ENCODE measurements around the gene AXIN2. TPM values are rescaled to one million over a fixed set of nuclear protein-coding genes. Genes with fewer than 3 reads are reported as not detected.

The AXIN2 gene
- total RNA-seq, 1 experiment from 2014 or later, result 2.4 TPM

DNA sequence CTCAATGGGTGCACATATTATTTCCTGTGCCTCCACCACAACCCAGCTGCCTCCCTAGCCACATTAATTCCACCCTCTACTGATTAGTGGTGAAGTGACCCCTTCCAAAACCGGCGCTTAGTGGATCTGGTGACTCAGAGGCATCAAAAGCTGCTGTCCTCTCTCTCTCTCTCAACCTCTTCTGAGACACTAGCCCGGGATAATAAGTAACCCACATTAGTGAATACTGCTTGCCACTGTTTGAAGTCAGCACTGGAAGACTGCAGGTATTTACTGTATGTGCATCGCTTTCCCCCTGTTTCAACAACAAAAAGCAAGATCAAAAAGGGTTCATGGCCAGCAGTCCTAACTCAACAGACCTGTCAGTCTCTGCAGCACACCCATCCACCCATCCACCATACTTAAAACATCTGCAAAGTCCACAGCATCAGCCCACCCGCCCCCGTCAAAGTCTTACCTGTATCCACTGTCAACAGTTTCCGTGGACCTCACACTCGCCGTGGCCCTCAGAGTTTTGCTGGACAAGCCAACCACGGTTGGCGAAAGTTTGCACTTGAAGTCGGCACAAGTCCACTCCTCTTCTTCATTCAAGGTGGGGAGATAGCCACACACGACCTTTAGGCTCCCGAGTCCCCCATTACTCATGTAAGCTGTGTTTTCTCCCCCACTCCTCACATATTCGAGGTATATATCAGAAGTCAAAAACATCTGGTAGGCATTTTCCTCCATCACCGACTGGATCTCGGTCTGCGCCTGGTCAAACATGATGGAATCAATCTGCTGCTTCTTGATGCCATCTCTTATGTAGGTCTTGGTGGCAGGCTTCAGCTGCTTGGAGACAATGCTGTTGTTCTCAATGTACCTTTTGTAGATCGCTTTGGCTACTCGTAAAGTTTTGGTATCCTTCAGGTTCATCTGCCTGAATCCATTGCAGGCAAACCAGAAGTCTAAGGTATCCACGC lies 3.8 kb downstream of the AXIN2 start:
- CTCF ChIA-PET, result interaction anchor here (0.6 kb wide), 1 partner anchor 32 kb away, joined by 6 read pairs; no protein-coding TSS in a partner anchor

DNA sequence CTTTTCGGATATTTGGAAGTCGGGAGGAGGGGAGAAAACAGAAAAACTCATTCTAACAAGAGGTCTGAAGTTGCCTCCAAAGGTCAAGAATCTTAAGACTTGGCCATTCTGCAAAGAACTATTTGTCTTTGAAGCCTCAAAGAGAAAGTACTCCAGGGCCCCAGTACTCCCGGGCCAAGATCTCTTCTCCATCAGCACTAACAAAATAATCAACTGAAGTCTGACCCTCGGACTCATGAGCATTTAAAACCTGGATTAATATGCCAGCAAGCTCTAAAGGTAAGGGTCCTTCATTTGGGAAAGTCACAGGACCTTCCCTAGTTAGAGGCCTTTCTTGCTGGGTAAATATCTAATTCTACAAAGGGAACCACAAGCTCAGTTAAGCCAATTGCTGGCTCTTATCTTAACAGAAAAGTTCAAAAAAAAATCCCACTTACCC lies 4.5 kb downstream of the AXIN2 start:
- DNase-seq (ENCODE audit: low read depth, low spot score), result no peak
- in situ Hi-C loops (cut with HindIII; ENCODE audit: low pct_unique_long_range_greater_than_20kb, low sequenced_read_pairs), result no loop called here

More for the DNA sequence above, 3.8 kb downstream of the AXIN2 start:
- POLR2A ChIA-PET, result no interaction called here
- in situ Hi-C loops (cut with HindIII; ENCODE audit: low pct_unique_long_range_greater_than_20kb, low sequenced_read_pairs), result no loop called here
- no peak for TF ChIP-seq POLR2AphosphoS5 (IDR thresholded peaks at IDR 0.05; ENCODE audit: low read depth, low read length)
- TF ChIP-seq, protein P1, sequence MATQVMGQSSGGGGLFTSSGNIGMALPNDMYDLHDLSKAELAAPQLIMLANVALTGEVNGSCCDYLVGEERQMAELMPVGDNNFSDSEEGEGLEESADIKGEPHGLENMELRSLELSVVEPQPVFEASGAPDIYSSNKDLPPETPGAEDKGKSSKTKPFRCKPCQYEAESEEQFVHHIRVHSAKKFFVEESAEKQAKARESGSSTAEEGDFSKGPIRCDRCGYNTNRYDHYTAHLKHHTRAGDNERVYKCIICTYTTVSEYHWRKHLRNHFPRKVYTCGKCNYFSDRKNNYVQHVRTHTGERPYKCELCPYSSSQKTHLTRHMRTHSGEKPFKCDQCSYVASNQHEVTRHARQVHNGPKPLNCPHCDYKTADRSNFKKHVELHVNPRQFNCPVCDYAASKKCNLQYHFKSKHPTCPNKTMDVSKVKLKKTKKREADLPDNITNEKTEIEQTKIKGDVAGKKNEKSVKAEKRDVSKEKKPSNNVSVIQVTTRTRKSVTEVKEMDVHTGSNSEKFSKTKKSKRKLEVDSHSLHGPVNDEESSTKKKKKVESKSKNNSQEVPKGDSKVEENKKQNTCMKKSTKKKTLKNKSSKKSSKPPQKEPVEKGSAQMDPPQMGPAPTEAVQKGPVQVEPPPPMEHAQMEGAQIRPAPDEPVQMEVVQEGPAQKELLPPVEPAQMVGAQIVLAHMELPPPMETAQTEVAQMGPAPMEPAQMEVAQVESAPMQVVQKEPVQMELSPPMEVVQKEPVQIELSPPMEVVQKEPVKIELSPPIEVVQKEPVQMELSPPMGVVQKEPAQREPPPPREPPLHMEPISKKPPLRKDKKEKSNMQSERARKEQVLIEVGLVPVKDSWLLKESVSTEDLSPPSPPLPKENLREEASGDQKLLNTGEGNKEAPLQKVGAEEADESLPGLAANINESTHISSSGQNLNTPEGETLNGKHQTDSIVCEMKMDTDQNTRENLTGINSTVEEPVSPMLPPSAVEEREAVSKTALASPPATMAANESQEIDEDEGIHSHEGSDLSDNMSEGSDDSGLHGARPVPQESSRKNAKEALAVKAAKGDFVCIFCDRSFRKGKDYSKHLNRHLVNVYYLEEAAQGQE (IDR thresholded peaks at IDR 0.05; ENCODE audit: insufficient read depth in 1 of 2, low read depth in 2 of 2, low read length in 1 of 2), result no peak
- no peak for TF ChIP-seq TCF7L2 (IDR thresholded peaks at IDR 0.05; ENCODE audit: low read depth, low read length)
- no peak for TF ChIP-seq SIN3A (IDR thresholded peaks at IDR 0.05; ENCODE audit: borderline replicate concordance, insufficient read depth, low read depth, low read length)
- TF ChIP-seq, protein P2, sequence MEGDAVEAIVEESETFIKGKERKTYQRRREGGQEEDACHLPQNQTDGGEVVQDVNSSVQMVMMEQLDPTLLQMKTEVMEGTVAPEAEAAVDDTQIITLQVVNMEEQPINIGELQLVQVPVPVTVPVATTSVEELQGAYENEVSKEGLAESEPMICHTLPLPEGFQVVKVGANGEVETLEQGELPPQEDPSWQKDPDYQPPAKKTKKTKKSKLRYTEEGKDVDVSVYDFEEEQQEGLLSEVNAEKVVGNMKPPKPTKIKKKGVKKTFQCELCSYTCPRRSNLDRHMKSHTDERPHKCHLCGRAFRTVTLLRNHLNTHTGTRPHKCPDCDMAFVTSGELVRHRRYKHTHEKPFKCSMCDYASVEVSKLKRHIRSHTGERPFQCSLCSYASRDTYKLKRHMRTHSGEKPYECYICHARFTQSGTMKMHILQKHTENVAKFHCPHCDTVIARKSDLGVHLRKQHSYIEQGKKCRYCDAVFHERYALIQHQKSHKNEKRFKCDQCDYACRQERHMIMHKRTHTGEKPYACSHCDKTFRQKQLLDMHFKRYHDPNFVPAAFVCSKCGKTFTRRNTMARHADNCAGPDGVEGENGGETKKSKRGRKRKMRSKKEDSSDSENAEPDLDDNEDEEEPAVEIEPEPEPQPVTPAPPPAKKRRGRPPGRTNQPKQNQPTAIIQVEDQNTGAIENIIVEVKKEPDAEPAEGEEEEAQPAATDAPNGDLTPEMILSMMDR (IDR thresholded peaks at IDR 0.05), result no peak
- Histone ChIP-seq H3K27ac (ENCODE audit: low read length) (no peak overlapping the region), H3K36me3 (ENCODE audit: control insufficient read depth, insufficient read depth, low read length) (peaks cover 8% of the 10 kb centered on the region; the same call in 1 of the 2 replicates), H3K9me3 (ENCODE audit: control insufficient read depth, insufficient read depth, low read depth, low read length) (no peaks in the 10 kb centered on the region), H3K4me3 (ENCODE audit: low read depth in 2 of 2, low read length in 2 of 2) (no peak overlapping the region), H3K27me3 (ENCODE audit: control insufficient read depth, insufficient read depth, low read length) (no peaks in the 10 kb centered on the region), H3K4me1 (ENCODE audit: control insufficient read depth, insufficient read depth, low read length) (peaks cover 3% of the 10 kb centered on the region; the same call in 1 of the 2 replicates)
- TSS peak; percentile 61 for BruUV-seq (replicated peaks)
- ATAC-seq (no peak), DNase-seq (ENCODE audit: low read depth, low spot score) (no peak)
- intact Hi-C loops (cut with micrococcal nuclease; ENCODE audit: unreplicated experiment), result loop anchor here (5.0 kb wide), 2 partner anchors 260 to 280 kb away; no protein-coding TSS in a partner anchor

More for the DNA sequence above, 4.5 kb downstream of the AXIN2 start:
- ATAC-seq, result no peak
- Histone ChIP-seq H3K27me3 (ENCODE audit: control insufficient read depth, insufficient read depth, low read length) (no peaks in the 10 kb centered on the region), H3K9me3 (ENCODE audit: control insufficient read depth, insufficient read depth, low read depth, low read length) (no peaks in the 10 kb centered on the region), H3K36me3 (ENCODE audit: control insufficient read depth, insufficient read depth, low read length) (peaks cover 8% of the 10 kb centered on the region; the same call in 1 of the 2 replicates), H3K4me1 (ENCODE audit: control insufficient read depth, insufficient read depth, low read length) (peaks cover 3% of the 10 kb centered on the region; the same call in 1 of the 2 replicates), H3K27ac (ENCODE audit: low read length) (no peak overlapping the region), H3K4me3 (ENCODE audit: low read depth in 2 of 2, low read length in 2 of 2) (0 out of 4 replicates have a peak overlapping the region, but pooled peaks of 1 of the 2 experiments have one; percentile 4)
- ChIA-PET POLR2A (no interaction called here), CTCF (interaction anchor here (0.6 kb wide), 1 partner anchor 31 kb away, joined by 6 read pairs; no protein-coding TSS in a partner anchor)
- TF ChIP-seq TCF7L2 (IDR thresholded peaks at IDR 0.05; ENCODE audit: low read depth, low read length) (no peak), POLR2AphosphoS5 (IDR thresholded peaks at IDR 0.05; ENCODE audit: low read depth, low read length) (no peak), SIN3A (IDR thresholded peaks at IDR 0.05; ENCODE audit: borderline replicate concordance, insufficient read depth, low read depth, low read length) (no peak)
- TF ChIP-seq, protein P2 (IDR thresholded peaks at IDR 0.05), result no peak
- TF ChIP-seq, protein P1 (IDR thresholded peaks at IDR 0.05; ENCODE audit: insufficient read depth in 1 of 2, low read depth in 2 of 2, low read length in 1 of 2), result no peak
- BruUV-seq (replicated peaks), result no TSS peak
- intact Hi-C loops (cut with micrococcal nuclease; ENCODE audit: unreplicated experiment), result loop anchor here (5.0 kb wide), 2 partner anchors 260 to 280 kb away; no protein-coding TSS in a partner anchor
